NCI-H2196 treated with DMSO at 0.1 percent for 48 hours (cell line): Measurements from ENCODE around the gene SPRR2A.
"Not testable (repeated sequence)": the region's sequence is repeated elsewhere in the genome, so short reads cannot be mapped to it uniquely, and the experiment has no call there.

Source experiments
- DNase-seq: peaks from one replicate; lab custom pipeline; 2025; ENCODE audit not compliant: unreplicated experiment; lab: John Stamatoyannopoulos, UW

Gene SPRR2A

GRCh38 chr1:153057375-153057774 lies at the start of gene SPRR2A:
Gene SPRR2A (minus strand): TSS chr1:153057512. CDS start chr1:153056735, 777 bp downstream.
- no peak for DNase-seq

- no peak for DNase-seq
Observed at GRCh38 chr1:153100245-153100644, 42.9 kb upstream of the SPRR2A start.

- DNase-seq = no peak
Observed at GRCh38 chr1:153099461-153100045, 42.2 kb upstream of the SPRR2A start.

- DNase-seq = no peak
Observed at GRCh38 chr1:153095764-153096163, 38.5 kb upstream of the SPRR2A start.

GRCh38 chr1:153094426-153094825 lies 37.1 kb upstream of the SPRR2A start, which contains the start of gene SPRR2E:
Gene SPRR2E (minus strand): TSS chr1:153094526. CDS start chr1:153093751, 775 bp downstream.
- DNase-seq = no peak

- no peak for DNase-seq
Observed at GRCh38 chr1:153087652-153088051, 30.3 kb upstream of the SPRR2A start.

GRCh38 chr1:153081736-153082135 lies 24.4 kb upstream of the SPRR2A start:
- DNase-seq = no peak

GRCh38 chr1:153072806-153073726 lies 15.8 kb upstream of the SPRR2A start:
- DNase-seq = no peak

- no peak for DNase-seq
Observed at GRCh38 chr1:153071511-153071910, 14.2 kb upstream of the SPRR2A start, which contains the start of gene SPRR2B. Gene SPRR2B (minus strand): TSS chr1:153071611. CDS start chr1:153070839, 772 bp downstream.

GRCh38 chr1:153070243-153070642 lies 12.9 kb upstream of the SPRR2A start:
- DNase-seq = no peak

GRCh38 chr1:153058826-153059784 lies 1.8 kb upstream of the SPRR2A start:
- no peak for DNase-seq

- DNase-seq = no peak
Observed at GRCh38 chr1:153058154-153058553, 842 bp upstream of the SPRR2A start.

- DNase-seq = not testable (repeated sequence)
Observed at GRCh38 chr1:153056111-153056510, 1.2 kb downstream of the SPRR2A start.

GRCh38 chr1:153049211-153049610 lies 8.1 kb downstream of the SPRR2A start:
- DNase-seq = no peak

- DNase-seq = no peak
Observed at GRCh38 chr1:153040950-153041631, 16.2 kb downstream of the SPRR2A start, which contains the start of gene SPRR2D. Gene SPRR2D (minus strand): TSS chr1:153041120. CDS start chr1:153040346, 774 bp downstream.

- no peak for DNase-seq
Observed at GRCh38 chr1:153035211-153035610, 22.1 kb downstream of the SPRR2A start.

- no peak for DNase-seq
Observed at GRCh38 chr1:153032677-153033308, 24.5 kb downstream of the SPRR2A start.

- no peak for DNase-seq
Observed at GRCh38 chr1:153032073-153032472, 25.2 kb downstream of the SPRR2A start.

- no peak for DNase-seq
Observed at GRCh38 chr1:153030895-153031294, 26.4 kb downstream of the SPRR2A start, which contains the start of gene SPRR1B. Gene SPRR1B (plus strand): TSS chr1:153031203. CDS start chr1:153032346, 1,143 bp downstream.

GRCh38 chr1:153028766-153029165 lies 28.5 kb downstream of the SPRR2A start:
- DNase-seq = no peak
